Fibroblast of lung (primary cell): ENCODE measurements around the gene TEAD3. TPM values are rescaled to one million over a fixed set of nuclear protein-coding genes. Genes with fewer than 3 reads are reported as not detected.

Source experiments
- DNase-seq, 2 donors: peaks; one replicate each; pipeline versions ENCODE4 v3.0.0 to v3.0.0-alpha.2; 2010; ENCODE audit warnings: low read depth in 2 of 2
- H2AFZ ChIP-seq: 2 replicates; pipeline ENCODE4 v1.5.1; 2012; ENCODE audit warnings: low read length, control low read depth, inconsistent platforms
- H3K27ac ChIP-seq: 2 replicates; pipeline ENCODE4 v1.5.1; 2011; ENCODE audit warnings: low read length, control low read depth; ENCODE audit not compliant: insufficient read depth
- H3K27me3 ChIP-seq: 2 replicates; pipeline ENCODE4 v1.5.1; 2011; ENCODE audit warnings: mild to moderate bottlenecking, low read length; ENCODE audit not compliant: control insufficient read depth, insufficient read depth
- H3K36me3 ChIP-seq: 2 replicates; pipeline ENCODE4 v1.5.1; 2011; ENCODE audit warnings: low read length; ENCODE audit not compliant: control insufficient read depth, insufficient read depth
- H3K4me1 ChIP-seq: 2 replicates; pipeline ENCODE4 v1.5.1; 2011; ENCODE audit warnings: low read length; ENCODE audit not compliant: control insufficient read depth, insufficient read depth; ENCODE audit errors: extremely low read depth
- H3K4me2 ChIP-seq: 2 replicates; pipeline ENCODE4 v1.5.1; 2011; ENCODE audit warnings: low read length, control low read depth; ENCODE audit not compliant: insufficient read depth; ENCODE audit errors: extremely low read depth
- H3K4me3 ChIP-seq, 4 experiments: fragments of 200-600 bp in 1 of 4; sonication (generic) in 1 of 4; replicated peaks in 1 of 4; 2 replicates each; pipeline ENCODE4 v1.5.1; 2011 to 2016; ENCODE audit warnings: low read length in 4 of 4, low read depth in 3 of 4, mild to moderate bottlenecking in 3 of 4, control low read depth in 2 of 4, inconsistent platforms in 1 of 4, mixed read lengths in 1 of 4; ENCODE audit not compliant: insufficient read depth in 1 of 4; ENCODE audit errors: control extremely low read depth in 1 of 4
- H3K79me2 ChIP-seq: 2 replicates; pipeline ENCODE4 v1.5.1; 2012; ENCODE audit warnings: mild to moderate bottlenecking, low read length, inconsistent platforms; ENCODE audit not compliant: control insufficient read depth, insufficient read depth
- H3K9ac ChIP-seq: 2 replicates; pipeline ENCODE4 v1.5.1; 2011; ENCODE audit warnings: mild to moderate bottlenecking, low read length, control low read depth; ENCODE audit not compliant: insufficient read depth
- H3K9me3 ChIP-seq: 2 replicates; pipeline ENCODE4 v1.5.1; 2012; ENCODE audit warnings: low read depth, low read length; ENCODE audit not compliant: control insufficient read depth, insufficient read depth
- H4K20me1 ChIP-seq: 2 replicates; pipeline ENCODE4 v1.5.1; 2011; ENCODE audit warnings: low read length; ENCODE audit not compliant: control insufficient read depth, insufficient read depth; ENCODE audit errors: extremely low read depth
- CTCF ChIP-seq, 2 donors: IDR thresholded peaks in 1 of 2; conservative IDR thresholded peaks in 1 of 2; 1 replicate in 1 of 2; 2 replicates in 1 of 2; pipeline ENCODE4 v1.5.1; 2011 to 2012; ENCODE audit warnings: low read length in 2 of 2, control low read depth in 1 of 2, inconsistent platforms in 1 of 2, low read depth in 1 of 2, mild to moderate bottlenecking in 1 of 2
- EZH2 ChIP-seq: IDR thresholded peaks from 2 replicates; pipeline ENCODE4 v1.5.1; 2012; ENCODE audit warnings: low read length, control low read depth, mild to moderate bottlenecking; ENCODE audit errors: missing control alignments
- polyA plus RNA-seq, 2 donors: library from polyadenylated mRNA; depleted of rRNA in 1 of 2; stranded (reverse) in 1 of 2; unstranded in 1 of 2; fragments of >200 nt; gene quantifications; 2 replicates each; pipeline ENCODE4 v1.2.1, GENCODE V29; 2011 to 2012; ENCODE audit warnings: missing spikeins in 1 of 2
- total RNA-seq: library from RNA; depleted of rRNA; stranded (reverse); fragments of >200 nt; gene quantifications from 2 replicates; pipeline ENCODE4 v1.2.1, GENCODE V29; 2014

Gene TEAD3
- total and polyA plus RNA-seq, 2 donors (not counting 1 experiment from before 2014, with no cell fraction given): 9.6 to 26.7 TPM

GRCh38 chr6:35427435-35427834 is 69.4 kb downstream of the TEAD3 start:
- H3K27me3 ChIP-seq: no peaks in the 10 kb centered on the region
- H3K4me1 ChIP-seq: peaks cover 34% of the 10 kb centered on the region
- no peak overlapping the region for H2AFZ ChIP-seq
- no peaks in the 10 kb centered on the region for H3K9me3 ChIP-seq
- peak overlapping the region; percentile 3 for H3K9ac ChIP-seq
- no peak overlapping the region for H3K4me3 ChIP-seq
- peaks cover 22% of the 10 kb centered on the region for H3K36me3 ChIP-seq
- no peaks in the 10 kb centered on the region for H3K79me2 ChIP-seq
- peak overlapping the region; percentile 82 for H3K27ac ChIP-seq
- TF ChIP-seq CTCF (conservative IDR thresholded peaks at IDR 0.05 in 1 of 2, IDR thresholded peaks at IDR 0.05 in 1 of 2; ENCODE audit: low read depth in 1 of 2, low read length in 2 of 2) (no peak), EZH2 (no peak)
- H3K4me2 ChIP-seq: peak overlapping the region; percentile 8
- no peaks in the 10 kb centered on the region for H4K20me1 ChIP-seq
- no peak for DNase-seq

DNA sequence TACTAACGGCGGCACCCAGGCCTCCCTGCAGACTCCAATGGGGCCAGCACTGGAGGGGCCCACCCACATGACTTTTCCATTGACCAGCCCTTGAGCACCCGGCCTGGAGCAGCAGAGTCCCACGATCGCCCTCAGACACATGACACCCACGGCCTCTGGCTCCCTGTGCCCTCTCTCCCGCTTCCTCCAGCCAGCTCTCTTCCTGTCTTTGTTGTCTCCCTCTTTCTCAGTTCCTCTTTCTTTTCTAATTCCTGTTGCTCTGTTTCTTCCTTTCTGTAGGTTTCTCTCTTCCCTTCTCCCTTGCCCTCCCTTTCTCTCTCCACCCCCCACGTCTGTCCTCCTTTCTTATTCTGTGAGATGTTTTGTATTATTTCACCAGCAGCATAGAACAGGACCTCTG is 70.8 kb downstream of the TEAD3 start:
- Histone ChIP-seq H3K79me2 (no peaks in the 10 kb centered on the region), H3K4me1 (peaks cover 34% of the 10 kb centered on the region), H3K4me2 (no peak overlapping the region), H3K4me3 (no peak overlapping the region), H3K36me3 (peaks cover 26% of the 10 kb centered on the region), H2AFZ (no peak overlapping the region), H3K27ac (peak overlapping the region; percentile 82), H3K27me3 (no peaks in the 10 kb centered on the region), H4K20me1 (no peaks in the 10 kb centered on the region), H3K9me3 (no peaks in the 10 kb centered on the region), H3K9ac (no peak overlapping the region)
- DNase-seq: no peak
- TF ChIP-seq CTCF (conservative IDR thresholded peaks at IDR 0.05 in 1 of 2, IDR thresholded peaks at IDR 0.05 in 1 of 2; ENCODE audit: low read depth in 1 of 2, low read length in 2 of 2) (no peak), EZH2 (no peak)

DNA sequence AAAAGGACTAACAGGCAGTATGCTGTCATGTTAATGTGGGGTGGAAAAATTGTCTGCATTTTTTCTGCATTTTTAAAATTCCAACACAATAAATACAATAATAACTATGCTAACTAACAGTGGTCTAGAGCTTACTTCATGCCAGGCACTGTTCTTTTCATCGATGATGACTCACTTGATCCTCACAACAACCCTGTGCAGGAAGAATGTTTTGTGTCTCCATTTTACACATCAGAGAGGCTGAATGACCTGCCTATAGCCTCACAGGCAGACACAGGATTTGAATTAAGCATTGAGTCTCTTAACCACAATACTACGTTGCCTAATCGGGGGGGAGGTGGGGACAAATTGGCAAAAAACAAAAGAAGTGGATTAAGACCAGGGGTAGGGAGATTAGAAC is 71.6 kb downstream of the TEAD3 start:
- Histone ChIP-seq H3K4me2 (peak overlapping the region; percentile 54), H2AFZ (no peak overlapping the region), H4K20me1 (no peaks in the 10 kb centered on the region), H3K9me3 (no peaks in the 10 kb centered on the region), H3K9ac (no peak overlapping the region), H3K27ac (peak overlapping the region; percentile 82), H3K79me2 (no peaks in the 10 kb centered on the region), H3K27me3 (no peaks in the 10 kb centered on the region), H3K36me3 (peaks cover 26% of the 10 kb centered on the region), H3K4me1 (peaks cover 34% of the 10 kb centered on the region), H3K4me3 (no peak overlapping the region)
- TF ChIP-seq EZH2 (no peak), CTCF (conservative IDR thresholded peaks at IDR 0.05 in 1 of 2, IDR thresholded peaks at IDR 0.05 in 1 of 2; ENCODE audit: low read depth in 1 of 2, low read length in 2 of 2) (no peak)
- peak; percentile 82 to 98 for DNase-seq

Other genes with a start within 250 kb of the TEAD3 start
- 9.8 and 19.5 TPM in 2 replicates for gene ZNF76, start 237.3 kb downstream of the TEAD3 start, total RNA-seq
- gene ZNF76, start 237.3 kb downstream of the TEAD3 start, polyA plus RNA-seq: 9.6 and 11.4 TPM in 2 replicates
- gene DEF6, start 199.3 kb downstream of the TEAD3 start, total RNA-seq: 0.33 and 0.51 TPM in 2 replicates
- gene DEF6, start 199.3 kb downstream of the TEAD3 start, polyA plus RNA-seq: 0.12 and 0.17 TPM in 2 replicates
- gene PPARD, start 154.5 kb downstream of the TEAD3 start, total RNA-seq: 9.8 and 16.3 TPM in 2 replicates
- 14.8 and 27.5 TPM in 2 replicates for gene PPARD, start 154.5 kb downstream of the TEAD3 start, polyA plus RNA-seq
- gene FANCE, start 44.7 kb downstream of the TEAD3 start, total RNA-seq: 10.3 and 10.7 TPM in 2 replicates
- 3.2 and 6.9 TPM in 2 replicates for gene FANCE, start 44.7 kb downstream of the TEAD3 start, polyA plus RNA-seq
- gene RPL10A, start 28.7 kb downstream of the TEAD3 start, total RNA-seq: 1,754 and 2,463 TPM in 2 replicates
- gene RPL10A, start 28.7 kb downstream of the TEAD3 start, polyA plus RNA-seq: 1,911 and 1,987 TPM in 2 replicates
- gene TULP1, start 15.8 kb upstream of the TEAD3 start, total RNA-seq: not detected in 2 replicates
- gene TULP1, start 15.8 kb upstream of the TEAD3 start, polyA plus RNA-seq: not detected in 2 replicates
- 13.4 and 16.3 TPM in 2 replicates for gene FKBP5, start 191.8 kb upstream of the TEAD3 start, total RNA-seq
- 10.9 and 13.1 TPM in 2 replicates for gene FKBP5, start 191.8 kb upstream of the TEAD3 start, polyA plus RNA-seq
- gene ARMC12, start 240.0 kb upstream of the TEAD3 start, total RNA-seq: 0.50 and 1.0 TPM in 2 replicates
- 0.17 and 0.18 TPM in 2 replicates for gene ARMC12, start 240.0 kb upstream of the TEAD3 start, polyA plus RNA-seq